Activated T-helper 17 cell treated with anti-CD3 and anti-CD28 coated beads, Interleukin-2, amount 50 U/mL, for 72 hours (primary cell): Measurements from ENCODE around the gene MEPCE. TPM values are rescaled to one million over a fixed set of nuclear protein-coding genes. Genes with fewer than 3 reads are reported as not detected.

Experiments used
- ATAC-seq: fragments of 150-1000 bp; cut with Tn5 transposase; replicated peaks from 2 replicates; pipeline ENCODE4 v1.10.0; 2021; ENCODE audit warnings: mild to moderate bottlenecking, moderate library complexity
- H3K27ac Mint-ChIP-seq: one replicate; pipeline ENCODE4 v1.8.0; 2022; ENCODE audit warnings: mixed read lengths
- H3K27me3 Mint-ChIP-seq: one replicate; pipeline ENCODE4 v1.8.0; 2022; ENCODE audit warnings: mixed read lengths
- H3K36me3 Mint-ChIP-seq: one replicate; pipeline ENCODE4 v1.8.0; 2022; ENCODE audit warnings: low read depth, mild to moderate bottlenecking, mixed read lengths
- H3K4me1 Mint-ChIP-seq: one replicate; pipeline ENCODE4 v1.8.0; 2022; ENCODE audit warnings: mixed read lengths
- H3K4me3 Mint-ChIP-seq: one replicate; pipeline ENCODE4 v1.8.0; 2022; ENCODE audit warnings: mild to moderate bottlenecking, mixed read lengths
- H3K9me3 Mint-ChIP-seq: one replicate; pipeline ENCODE4 v1.8.0; 2022; ENCODE audit warnings: mixed read lengths
- total RNA-seq, 2 donors: library from RNA; stranded (reverse); gene quantifications; one replicate each; pipeline ENCODE4 v1.2.3, GENCODE V29; 2022

Gene MEPCE
- total RNA-seq, 2 donors from 2014 or later = 59.5 to 65.2 TPM

DNA sequence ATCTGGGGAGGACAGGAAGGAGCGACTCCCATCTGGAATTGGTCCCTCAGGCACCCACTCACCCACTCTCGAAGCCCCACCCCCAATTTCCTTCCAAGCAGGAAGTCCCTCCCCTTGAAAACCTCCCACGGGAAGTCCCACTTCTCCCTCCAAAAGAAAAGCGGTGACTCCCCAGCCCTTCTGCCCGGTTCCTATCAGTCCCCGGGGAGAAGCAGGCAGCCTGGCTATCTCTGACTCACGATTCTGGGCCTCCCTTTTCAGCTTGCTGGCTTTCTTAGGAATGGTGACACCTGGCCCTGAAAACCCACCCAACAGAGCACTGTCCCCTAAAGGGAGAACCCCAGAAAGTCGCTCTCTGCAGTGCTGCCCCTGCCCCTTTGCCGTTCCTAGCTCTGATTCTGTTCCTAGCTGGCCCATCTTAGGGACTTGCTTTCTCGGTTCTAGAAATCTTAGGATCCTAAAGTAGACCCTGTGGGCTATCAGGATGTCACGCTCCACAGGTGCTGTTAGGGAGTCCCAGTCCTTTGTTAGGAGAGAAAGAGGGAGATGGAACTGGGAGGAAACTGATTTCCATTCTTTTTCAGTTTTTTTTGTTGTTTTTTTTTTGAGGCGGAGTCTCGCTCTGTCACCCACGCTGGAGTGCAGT lies 43.3 kb downstream of the MEPCE start:
- peak; percentile 9 for ATAC-seq

GRCh38 chr7:100475549-100475948 lies 45.9 kb downstream of the MEPCE start:
- Mint-ChIP-seq H3K4me3 (peak overlapping the region; percentile 87), H3K36me3 (peaks cover 84% of the 10 kb centered on the region), H3K9me3 (no peaks in the 10 kb centered on the region), H3K27me3 (no peaks in the 10 kb centered on the region), H3K27ac (peak overlapping the region; percentile 91), H3K4me1 (peaks cover 22% of the 10 kb centered on the region)
- no peak for ATAC-seq

More for the DNA sequence above, 43.3 kb downstream of the MEPCE start:
- Mint-ChIP-seq H3K4me3 (peak overlapping the region; percentile 87), H3K9me3 (no peaks in the 10 kb centered on the region), H3K36me3 (peaks cover 97% of the 10 kb centered on the region), H3K4me1 (peaks cover 22% of the 10 kb centered on the region), H3K27me3 (no peaks in the 10 kb centered on the region), H3K27ac (peak overlapping the region; percentile 43)

DNA sequence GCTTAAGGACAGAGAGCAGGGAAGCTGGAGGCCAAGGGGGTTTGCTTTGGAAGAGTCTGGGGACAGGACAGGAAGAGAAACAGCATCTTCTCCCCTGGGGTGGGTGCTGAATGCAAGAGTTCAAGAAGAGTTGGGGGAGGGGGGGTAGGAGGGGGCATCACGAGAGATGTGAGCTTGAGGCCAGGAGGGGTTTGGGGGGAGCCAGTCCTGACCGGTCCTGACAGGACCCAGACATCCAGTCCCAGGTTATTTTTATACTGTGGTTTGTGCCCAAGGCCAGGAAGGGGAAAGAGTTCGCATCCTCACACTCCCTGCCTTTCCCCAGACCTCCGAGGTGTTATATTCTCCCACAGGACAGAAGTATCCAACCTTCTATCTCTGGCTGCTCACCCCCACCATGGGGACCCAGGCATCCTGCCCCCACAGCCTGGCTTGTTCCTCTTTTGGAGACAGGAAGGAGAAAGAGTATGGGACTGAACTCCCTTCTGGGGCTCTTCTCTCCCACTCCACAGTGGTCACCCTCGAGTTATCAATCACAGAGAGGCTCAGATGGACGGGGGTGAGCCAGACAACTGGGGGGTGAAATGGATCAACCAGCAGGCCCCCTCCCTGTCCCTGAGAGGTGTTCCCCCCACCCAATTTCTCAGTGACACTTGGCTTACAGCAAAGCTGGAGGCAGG lies 46.6 kb downstream of the MEPCE start:
- Mint-ChIP-seq H3K4me1 (peaks cover 22% of the 10 kb centered on the region), H3K9me3 (no peaks in the 10 kb centered on the region)

GRCh38 chr7:100476903-100477870 lies 47.6 kb downstream of the MEPCE start:
- Mint-ChIP-seq H3K4me3 (peak overlapping the region; percentile 87), H3K36me3 (peaks cover 68% of the 10 kb centered on the region), H3K9me3 (no peaks in the 10 kb centered on the region), H3K27ac (peak overlapping the region; percentile 91), H3K27me3 (no peaks in the 10 kb centered on the region), H3K4me1 (peaks cover 22% of the 10 kb centered on the region)
- ATAC-seq = no peak

More for the DNA sequence above, 46.6 kb downstream of the MEPCE start:
- Mint-ChIP-seq H3K27ac (peak overlapping the region; percentile 91), H3K27me3 (no peaks in the 10 kb centered on the region), H3K4me3 (peak overlapping the region; percentile 87), H3K36me3 (peaks cover 78% of the 10 kb centered on the region)
- no peak for ATAC-seq

DNA sequence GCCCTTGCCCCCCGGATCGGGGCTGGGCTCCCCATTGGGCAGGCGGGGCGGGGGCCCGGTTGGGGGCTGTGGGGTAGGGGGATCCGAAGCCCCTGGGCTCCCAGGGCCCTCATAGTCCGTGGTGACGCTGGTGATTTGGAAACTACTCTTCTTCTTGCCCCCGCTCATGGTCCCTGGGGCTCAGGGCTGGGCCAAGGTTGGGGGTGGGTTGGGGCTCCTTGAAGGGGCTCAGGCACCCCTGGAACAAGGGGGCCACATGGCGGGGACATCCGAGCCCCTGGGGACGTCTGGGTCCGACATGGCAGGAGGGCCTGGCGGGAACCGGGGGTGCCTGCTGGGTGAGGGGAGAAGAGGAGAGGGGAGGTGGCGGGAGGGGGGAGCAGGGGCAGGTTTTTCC lies 48.2 kb downstream of the MEPCE start:
- Mint-ChIP-seq H3K4me3 (peak overlapping the region; percentile 87), H3K27me3 (no peaks in the 10 kb centered on the region), H3K9me3 (no peaks in the 10 kb centered on the region), H3K27ac (peak overlapping the region; percentile 85), H3K4me1 (peaks cover 25% of the 10 kb centered on the region), H3K36me3 (peaks cover 63% of the 10 kb centered on the region)
- no peak for ATAC-seq

GRCh38 chr7:100478958-100479660 lies 49.5 kb downstream of the MEPCE start, which contains the start of gene TSC22D4:
Gene TSC22D4 (minus strand): TSS chr7:100479214. CDS start chr7:100478038, 1,176 bp downstream.
- H3K36me3 Mint-ChIP-seq = peaks cover 50% of the 10 kb centered on the region
- no peaks in the 10 kb centered on the region for H3K27me3 Mint-ChIP-seq
- peak within 1 kb of the TSS; percentile 85 for H3K27ac Mint-ChIP-seq
- H3K9me3 Mint-ChIP-seq = no peaks in the 10 kb centered on the region
- peak within 1 kb of the TSS; percentile 87 for H3K4me3 Mint-ChIP-seq
- peaks cover 16% of the 10 kb centered on the region for H3K4me1 Mint-ChIP-seq
- ATAC-seq = peak; percentile 88

DNA sequence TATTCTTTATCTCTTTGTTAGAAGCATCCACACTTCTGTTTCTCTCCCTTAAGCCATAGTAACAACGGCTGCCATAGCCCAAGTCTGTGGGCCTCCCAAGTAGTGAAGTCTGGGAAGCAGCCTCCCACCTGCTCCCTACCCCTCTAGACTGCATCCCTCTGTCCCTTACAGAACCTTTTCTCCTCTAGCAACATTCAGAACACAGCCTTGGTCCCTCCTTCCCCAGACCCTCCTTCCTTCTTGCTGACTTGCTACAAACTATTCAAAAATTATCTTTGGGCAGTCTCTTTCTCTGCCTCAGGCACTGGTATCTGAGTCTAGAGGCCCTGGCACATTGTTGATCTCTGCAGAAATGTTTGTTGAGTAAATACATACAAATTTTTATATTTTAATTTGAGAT lies 51.8 kb downstream of the MEPCE start:
- ATAC-seq = no peak
- Mint-ChIP-seq H3K27ac (no peak overlapping the region), H3K27me3 (no peaks in the 10 kb centered on the region), H3K36me3 (peaks cover 27% of the 10 kb centered on the region), H3K4me3 (no peak overlapping the region), H3K4me1 (peaks cover 10% of the 10 kb centered on the region), H3K9me3 (no peaks in the 10 kb centered on the region)

DNA sequence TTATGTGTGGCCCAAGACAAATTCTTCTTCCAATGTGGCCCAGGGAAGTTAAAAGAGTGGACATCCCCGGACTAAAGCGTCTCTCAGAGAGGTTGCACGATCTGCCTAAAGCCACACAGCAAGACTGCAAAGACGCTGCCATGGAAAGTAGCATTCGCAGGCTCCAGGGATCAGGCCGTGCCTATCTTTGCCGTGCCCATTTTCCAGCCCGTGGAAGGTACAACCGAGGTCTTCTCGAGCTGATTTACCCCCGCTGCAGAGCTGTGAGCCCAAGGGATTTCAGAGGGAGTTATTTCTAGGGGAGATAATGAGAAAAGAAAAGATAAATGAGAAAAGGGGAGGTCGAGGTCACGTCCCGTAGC lies 53.1 kb downstream of the MEPCE start:
- H3K4me1 Mint-ChIP-seq = peaks cover 4% of the 10 kb centered on the region
- no peak for ATAC-seq
- no peaks in the 10 kb centered on the region for H3K27me3 Mint-ChIP-seq
- peak overlapping the region; percentile 81 for H3K27ac Mint-ChIP-seq
- H3K4me3 Mint-ChIP-seq = peak overlapping the region; percentile 88
- H3K9me3 Mint-ChIP-seq = no peaks in the 10 kb centered on the region
- peaks cover 14% of the 10 kb centered on the region for H3K36me3 Mint-ChIP-seq

GRCh38 chr7:100483090-100483721 lies 53.6 kb downstream of the MEPCE start:
- ATAC-seq = peak; percentile 65
- H3K27ac Mint-ChIP-seq = peak overlapping the region; percentile 81
- peaks cover 9% of the 10 kb centered on the region for H3K36me3 Mint-ChIP-seq
- H3K4me1 Mint-ChIP-seq = peaks cover 4% of the 10 kb centered on the region
- H3K27me3 Mint-ChIP-seq = no peaks in the 10 kb centered on the region
- H3K9me3 Mint-ChIP-seq = no peaks in the 10 kb centered on the region
- H3K4me3 Mint-ChIP-seq = peak overlapping the region; percentile 88

Other genes with a start within 250 kb of the MEPCE start
- gene PVRIG, start 209.9 kb upstream of the MEPCE start, total RNA-seq = 10 to 100 TPM; 16.1 to 28.5 TPM
- gene SPDYE3, start 122.1 kb upstream of the MEPCE start, total RNA-seq = not detected
- gene PILRB, start 71.7 kb upstream of the MEPCE start, total RNA-seq = 10 to 100 TPM; 36.5 to 63.4 TPM
- gene PILRA, start 56.3 kb upstream of the MEPCE start, total RNA-seq = 1 to 10 TPM; 2.7 to 7.0 TPM
- 1 to 10 TPM; 3.1 to 3.8 TPM for gene ZCWPW1, start 1.1 kb upstream of the MEPCE start, total RNA-seq
- 10 to 100 TPM; 51.2 to 63.6 TPM for gene PPP1R35, start 6.7 kb downstream of the MEPCE start, total RNA-seq
- gene SPACDR, start 34.4 kb downstream of the MEPCE start, total RNA-seq = 10 to 100 TPM in 1 of 2 donors, 1 to 10 TPM in 1; 3.3 to 17.3 TPM
- gene TSC22D4, start 49.4 kb downstream of the MEPCE start, total RNA-seq = 100 to 1,000 TPM in 1 of 2 donors, 10 to 100 TPM in 1; 88.5 to 163 TPM
- under 1 TPM; 0.15 to 0.19 TPM for gene NYAP1, start 54.1 kb downstream of the MEPCE start, total RNA-seq
- gene AGFG2, start 109.4 kb downstream of the MEPCE start, total RNA-seq = 10 to 100 TPM; 48.3 to 50.7 TPM
- 10 to 100 TPM in 1 of 2 donors, 1 to 10 TPM in 1; 7.6 to 12.9 TPM for gene SAP25, start 144.1 kb downstream of the MEPCE start, total RNA-seq
- gene LRCH4, start 156.3 kb downstream of the MEPCE start, total RNA-seq = 10 to 100 TPM; 81.1 to 96.4 TPM
- 1 to 10 TPM; 1.5 to 5.6 TPM for gene FBXO24, start 156.5 kb downstream of the MEPCE start, total RNA-seq
- gene PCOLCE, start 172.5 kb downstream of the MEPCE start, total RNA-seq = 10 to 100 TPM; 10.7 to 22.2 TPM
- gene MOSPD3, start 182.7 kb downstream of the MEPCE start, total RNA-seq = 10 to 100 TPM; 21.0 to 32.7 TPM
- gene TFR2, start 211.7 kb downstream of the MEPCE start, total RNA-seq = 10 to 100 TPM; 30.8 to 39.4 TPM
- not detected for gene ACTL6B, start 226.6 kb downstream of the MEPCE start, total RNA-seq
- gene GNB2, start 243.9 kb downstream of the MEPCE start, total RNA-seq = 100 to 1,000 TPM; 181 to 271 TPM